ENCODE measurements around the gene CDC45.

CDC45 gene

GRCh38 chr22:19463491-19464469 lies 15.9 kb upstream of the CDC45 start:
- H3K4me3 ChIP-seq (replicated peaks; ENCODE audit: low read depth, low read length) = no peak overlapping the region
- no peak for DNase-seq (ENCODE audit: low read depth)
- no peak for TF ChIP-seq CTCF (IDR thresholded peaks at IDR 0.05; ENCODE audit: low read length, missing control alignments)

DNA sequence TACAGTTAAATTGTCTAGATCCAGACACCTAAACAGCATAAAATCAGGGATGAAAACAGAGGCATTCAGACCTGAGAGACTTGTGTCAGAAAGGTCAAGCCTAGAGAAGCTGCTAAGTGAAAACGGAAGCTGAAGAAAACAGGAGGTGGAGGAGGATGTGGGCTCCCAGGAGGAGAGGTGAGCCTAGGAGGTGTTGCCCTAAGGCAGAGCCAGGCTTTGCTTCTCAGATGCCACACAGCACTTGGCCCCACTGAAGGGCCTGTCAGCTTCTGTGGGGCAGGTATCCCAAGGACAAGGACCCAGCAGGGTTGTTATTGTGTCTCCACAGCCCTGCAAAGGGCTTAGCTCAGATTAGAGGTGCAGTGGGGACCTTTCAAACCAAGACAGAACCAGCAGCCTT lies 15.2 kb upstream of the CDC45 start:
- TF ChIP-seq CTCF (IDR thresholded peaks at IDR 0.05; ENCODE audit: low read length, missing control alignments) = no peak

GRCh38 chr22:19464975-19465374 lies 14.7 kb upstream of the CDC45 start:
- TF ChIP-seq CTCF (IDR thresholded peaks at IDR 0.05; ENCODE audit: low read length, missing control alignments) = no peak

More for the DNA sequence above, 15.2 kb upstream of the CDC45 start:
- DNase-seq (ENCODE audit: low read depth) = no peak
- no peak overlapping the region for H3K4me3 ChIP-seq (replicated peaks; ENCODE audit: low read depth, low read length)

GRCh38 chr22:19466126-19466716 lies 13.5 kb upstream of the CDC45 start:
- TF ChIP-seq CTCF (IDR thresholded peaks at IDR 0.05; ENCODE audit: low read length, missing control alignments) = no peak
- DNase-seq (ENCODE audit: low read depth) = no peak
- no peak overlapping the region for H3K4me3 ChIP-seq (replicated peaks; ENCODE audit: low read depth, low read length)

More at GRCh38 chr22:19464975-19465374, 14.7 kb upstream of the CDC45 start:
- no peak for DNase-seq (ENCODE audit: low read depth)
- no peak overlapping the region for H3K4me3 ChIP-seq (replicated peaks; ENCODE audit: low read depth, low read length)

GRCh38 chr22:19466848-19467752 lies 12.6 kb upstream of the CDC45 start:
- DNase-seq (ENCODE audit: low read depth) = no peak
- no peak for TF ChIP-seq CTCF (IDR thresholded peaks at IDR 0.05; ENCODE audit: low read length, missing control alignments)
- no peak overlapping the region for H3K4me3 ChIP-seq (replicated peaks; ENCODE audit: low read depth, low read length)

DNA sequence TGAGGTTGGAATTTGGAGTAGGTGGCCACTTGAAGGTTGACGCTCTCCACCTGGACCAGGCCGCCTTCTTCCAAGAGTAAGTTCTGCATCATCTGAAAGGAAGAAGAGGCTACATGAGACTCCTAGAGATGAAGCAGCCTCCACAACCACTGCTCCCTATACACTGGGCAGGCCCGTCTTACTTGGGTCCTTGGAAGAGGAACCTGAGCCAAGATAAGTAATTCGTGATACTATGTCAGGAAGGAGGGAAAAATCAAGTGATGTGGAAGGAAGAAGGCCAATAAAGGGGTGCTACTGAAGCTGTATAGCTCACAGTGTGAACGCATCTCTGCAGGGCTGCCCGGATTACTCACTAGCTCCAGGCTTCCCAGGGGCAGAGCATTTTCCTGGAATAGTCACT lies 11.8 kb upstream of the CDC45 start:
- H3K4me3 ChIP-seq (replicated peaks; ENCODE audit: low read depth, low read length) = no peak overlapping the region
- no peak for DNase-seq (ENCODE audit: low read depth)
- no peak for TF ChIP-seq CTCF (IDR thresholded peaks at IDR 0.05; ENCODE audit: low read length, missing control alignments)

Measured in fibroblast of pulmonary artery (primary cell).